Mesenchymal stem cell (in vitro differentiated cells and primary cell): ENCODE measurements around the gene USP8.
A peak's percentile ranks its signal among the peaks of the same experiment; 100 is the strongest.
"Not testable (repeated sequence)": the region's sequence is repeated elsewhere in the genome, so short reads cannot be mapped to it uniquely, and the experiment has no call there.

Experiments
- DNase-seq: peaks from one replicate; pipeline ENCODE4 v3.0.0-alpha.2; 2013
- H2AFZ ChIP-seq: one replicate; pipeline ENCODE4 v1.6.1; 2013; ENCODE audit warnings: low read depth, mild to moderate bottlenecking, control low read depth, inconsistent platforms, low read length, moderate library complexity
- H2AK5ac ChIP-seq: 2 replicates; pipeline ENCODE4 v1.6.1; 2013; ENCODE audit warnings: low read length, moderate library complexity, mild to moderate bottlenecking, inconsistent platforms; ENCODE audit not compliant: severe bottlenecking
- H2BK120ac ChIP-seq: one replicate; pipeline ENCODE4 v1.6.1; 2013; ENCODE audit warnings: low read depth, mild to moderate bottlenecking, inconsistent platforms, low read length, moderate library complexity
- H2BK12ac ChIP-seq, 2 experiments: one replicate each; pipeline ENCODE4 v1.6.1; 2013; ENCODE audit warnings: inconsistent platforms in 2 of 2, low read length in 2 of 2, mild to moderate bottlenecking in 2 of 2, moderate library complexity in 2 of 2, control low read depth in 1 of 2
- H2BK15ac ChIP-seq: one replicate; pipeline ENCODE4 v1.6.1; 2013; ENCODE audit warnings: mild to moderate bottlenecking, low read depth, inconsistent platforms; ENCODE audit not compliant: poor library complexity, severe bottlenecking
- H2BK5ac ChIP-seq: 2 replicates; pipeline ENCODE4 v1.6.1; 2013; ENCODE audit warnings: low read depth, mild to moderate bottlenecking, low read length, control low read depth, inconsistent platforms; ENCODE audit not compliant: poor library complexity, severe bottlenecking
- H3K14ac ChIP-seq, 2 experiments: one replicate each; pipeline ENCODE4 v1.6.1; 2013; ENCODE audit warnings: inconsistent platforms in 2 of 2, low read length in 2 of 2, control low read depth in 1 of 2, mild to moderate bottlenecking in 1 of 2, moderate library complexity in 1 of 2
- H3K18ac ChIP-seq, 2 experiments: one replicate each; pipeline ENCODE4 v1.6.1; 2013; ENCODE audit warnings: inconsistent platforms in 2 of 2, low read length in 2 of 2, control low read depth in 1 of 2, low read depth in 1 of 2, mild to moderate bottlenecking in 1 of 2
- H3K23ac ChIP-seq, 2 experiments: one replicate each; pipeline ENCODE4 v1.6.1; 2013; ENCODE audit warnings: inconsistent platforms in 2 of 2, low read length in 2 of 2, mild to moderate bottlenecking in 2 of 2, moderate library complexity in 2 of 2, control low read depth in 1 of 2
- H3K27ac ChIP-seq: 2 replicates; pipeline ENCODE4 v1.5.1; 2013; ENCODE audit warnings: mild to moderate bottlenecking, moderate library complexity, low read length, control low read depth, inconsistent platforms; ENCODE audit not compliant: poor library complexity, severe bottlenecking
- H3K27me3 ChIP-seq, 2 experiments: 2 replicates each; pipeline versions ENCODE4 v1.6.1 to v1.7.0; 2013; ENCODE audit warnings: low read length in 2 of 2, mild to moderate bottlenecking in 2 of 2, moderate library complexity in 2 of 2, control low read depth in 1 of 2, inconsistent platforms in 1 of 2; ENCODE audit not compliant: control insufficient read depth in 1 of 2, insufficient read depth in 1 of 2
- H3K36me3 ChIP-seq, 2 experiments: 2 replicates each; pipeline versions ENCODE4 v1.6.1 to v1.7.0; 2013; ENCODE audit warnings: low read length in 2 of 2, control low read depth in 1 of 2, inconsistent platforms in 1 of 2, low read depth in 1 of 2, mild to moderate bottlenecking in 1 of 2; ENCODE audit not compliant: insufficient read depth in 2 of 2, control insufficient read depth in 1 of 2
- H3K4ac ChIP-seq, 2 experiments: one replicate each; pipeline ENCODE4 v1.6.1; 2013; ENCODE audit warnings: inconsistent platforms in 2 of 2, low read length in 2 of 2, mild to moderate bottlenecking in 2 of 2, moderate library complexity in 2 of 2, control low read depth in 1 of 2, low read depth in 1 of 2
- H3K4me1 ChIP-seq: 2 replicates; pipeline ENCODE4 v1.6.1; 2013; ENCODE audit warnings: low read depth, low read length, control low read depth; ENCODE audit not compliant: control insufficient read depth, insufficient read depth
- H3K4me2 ChIP-seq: 2 replicates; pipeline ENCODE4 v1.6.1; 2013; ENCODE audit warnings: low read length, mild to moderate bottlenecking, inconsistent platforms; ENCODE audit not compliant: poor library complexity, severe bottlenecking
- H3K4me3 ChIP-seq, 2 experiments: 2 replicates each; pipeline versions ENCODE4 v1.5.1 to v1.7.0; 2013; ENCODE audit warnings: low read length in 2 of 2, mild to moderate bottlenecking in 2 of 2, control low read depth in 1 of 2, low read depth in 1 of 2; ENCODE audit not compliant: insufficient read depth in 1 of 2
- H3K79me1 ChIP-seq: replicated peaks from 2 replicates; pipeline ENCODE4 v1.6.1; 2013; ENCODE audit warnings: mild to moderate bottlenecking, control low read depth, low read length, inconsistent platforms; ENCODE audit not compliant: poor library complexity, severe bottlenecking
- H3K9ac ChIP-seq: 2 replicates; pipeline ENCODE4 v1.7.0; 2013; ENCODE audit warnings: mild to moderate bottlenecking, low read length, moderate library complexity
- H3K9me3 ChIP-seq: 2 replicates; pipeline ENCODE4 v1.7.0; 2013; ENCODE audit warnings: mild to moderate bottlenecking, low read length; ENCODE audit not compliant: control insufficient read depth
- H4K8ac ChIP-seq: one replicate; pipeline ENCODE4 v1.6.1; 2013; ENCODE audit warnings: inconsistent platforms, mild to moderate bottlenecking, low read length, moderate library complexity
- H4K91ac ChIP-seq: one replicate; pipeline ENCODE4 v1.6.1; 2013; ENCODE audit warnings: mild to moderate bottlenecking, low read length, inconsistent platforms
- WGBS: methylation state at CpG from one replicate; pipeline ENCODE4 v1.1.7; 2013; ENCODE audit warnings: mixed read lengths; 5-methylcytosine and 5-hydroxymethylcytosine counted together

The USP8 gene

GRCh38 chr15:50505656-50506055 is 81.5 kb downstream of the USP8 start:
- H3K9me3 ChIP-seq, H2AFZ ChIP-seq, H4K91ac ChIP-seq, H2BK15ac ChIP-seq, H2BK12ac ChIP-seq, H4K8ac ChIP-seq, H3K23ac ChIP-seq, H3K4me3 ChIP-seq, H3K27me3 ChIP-seq, H2BK5ac ChIP-seq, H2AK5ac ChIP-seq, H3K18ac ChIP-seq, H3K4me1 ChIP-seq, DNase-seq, H3K27ac ChIP-seq, H2BK120ac ChIP-seq, H3K14ac ChIP-seq, H3K9ac ChIP-seq, H3K4me2 ChIP-seq, H3K4ac ChIP-seq, H3K79me1 ChIP-seq: not testable (repeated sequence)
- peaks cover 14 to 34% of the 10 kb centered on the region in 2 experiments for H3K36me3 ChIP-seq
- WGBS = 70% methylated on average over 2 of the region's 2 CpGs

GRCh38 chr15:50506121-50506520 is 81.9 kb downstream of the USP8 start:
- no peak overlapping the region for H3K18ac ChIP-seq
- no peak overlapping the region for H4K8ac ChIP-seq
- H2AK5ac ChIP-seq = no peak overlapping the region
- no peak overlapping the region for H3K9ac ChIP-seq
- H3K79me1 ChIP-seq = no peaks in the 10 kb centered on the region
- no peak overlapping the region for H2BK12ac ChIP-seq
- H3K4me1 ChIP-seq = peaks cover 3% of the 10 kb centered on the region
- no peak overlapping the region for H3K4me2 ChIP-seq
- no peak overlapping the region for H3K4me3 ChIP-seq
- H2BK15ac ChIP-seq = no peak overlapping the region
- H2BK120ac ChIP-seq = no peak overlapping the region
- peaks cover 12 to 29% of the 10 kb centered on the region in 2 experiments for H3K36me3 ChIP-seq
- H3K27ac ChIP-seq = no peak overlapping the region
- H2BK5ac ChIP-seq = no peak overlapping the region
- H3K23ac ChIP-seq = no peak overlapping the region
- H3K27me3 ChIP-seq = no peaks in the 10 kb centered on the region
- no peak for DNase-seq
- no peak overlapping the region for H3K4ac ChIP-seq
- H3K14ac ChIP-seq = no peak overlapping the region
- peak overlapping the region; percentile 10 for H2AFZ ChIP-seq
- H4K91ac ChIP-seq = no peak overlapping the region
- 93% methylated on average over 8 of the region's 8 CpGs for WGBS
- H3K9me3 ChIP-seq = no peaks in the 10 kb centered on the region

GRCh38 chr15:50513001-50513400 is 88.8 kb downstream of the USP8 start:
- no peak overlapping the region for H3K23ac ChIP-seq
- H2AK5ac ChIP-seq = no peak overlapping the region
- H3K14ac ChIP-seq = no peak overlapping the region
- no peak overlapping the region for H3K4ac ChIP-seq
- H3K27me3 ChIP-seq = no peaks in the 10 kb centered on the region
- no peak overlapping the region for H4K8ac ChIP-seq
- no peaks in the 10 kb centered on the region for H3K79me1 ChIP-seq
- no peak overlapping the region for H2AFZ ChIP-seq
- no peak overlapping the region for H2BK120ac ChIP-seq
- no peak overlapping the region for H3K4me3 ChIP-seq
- H2BK12ac ChIP-seq = no peak overlapping the region
- DNase-seq = no peak
- H4K91ac ChIP-seq = no peak overlapping the region
- H3K27ac ChIP-seq = no peak overlapping the region
- no peak overlapping the region for H3K18ac ChIP-seq
- H2BK15ac ChIP-seq = no peak overlapping the region
- H2BK5ac ChIP-seq = no peak overlapping the region
- H3K36me3 ChIP-seq = no peaks in the 10 kb centered on the region
- no peak overlapping the region for H3K4me2 ChIP-seq
- H3K9ac ChIP-seq = no peak overlapping the region
- no peaks in the 10 kb centered on the region for H3K4me1 ChIP-seq
- no peaks in the 10 kb centered on the region for H3K9me3 ChIP-seq

GRCh38 chr15:50519740-50520425 is 95.7 kb downstream of the USP8 start:
- Histone ChIP-seq H3K4me3 (no peak overlapping the region), H4K91ac (no peak overlapping the region), H2BK120ac (no peak overlapping the region), H2BK5ac (no peak overlapping the region), H3K79me1 (no peaks in the 10 kb centered on the region), H3K36me3 (no peaks in the 10 kb centered on the region), H3K4me1 (no peaks in the 10 kb centered on the region), H3K27ac (no peak overlapping the region), H2BK12ac (no peak overlapping the region), H2BK15ac (no peak overlapping the region), H3K14ac (no peak overlapping the region), H3K4me2 (no peak overlapping the region), H3K27me3 (no peaks in the 10 kb centered on the region), H3K4ac (no peak overlapping the region), H4K8ac (no peak overlapping the region), H3K18ac (no peak overlapping the region), H2AK5ac (no peak overlapping the region), H3K9ac (no peak overlapping the region), H2AFZ (no peak overlapping the region), H3K9me3 (no peaks in the 10 kb centered on the region), H3K23ac (no peak overlapping the region)
- 92% methylated on average over 4 of the region's 7 CpGs for WGBS
- no peak for DNase-seq
